Mammary epithelial cell (primary cell): Measurements from ENCODE around the gene NPEPPS.

Source experiments
- EZH2 ChIP-seq: IDR thresholded peaks from 2 replicates; pipeline ENCODE4 v1.6.1; 2012; ENCODE audit warnings: low read length, inconsistent platforms, borderline replicate concordance
- TF ChIP-seq, protein P1 (sequence below), 2 donors: IDR thresholded peaks in 1 of 2; conservative IDR thresholded peaks in 1 of 2; 2 replicates each; pipeline ENCODE4 v1.5.1; 2011 to 2012; ENCODE audit warnings: inconsistent platforms in 2 of 2, low read length in 2 of 2, mild to moderate bottlenecking in 2 of 2, control low read depth in 1 of 2, low read depth in 1 of 2; ENCODE audit not compliant: insufficient read depth in 1 of 2; ENCODE audit errors: extremely low read depth in 1 of 2

DNA sequence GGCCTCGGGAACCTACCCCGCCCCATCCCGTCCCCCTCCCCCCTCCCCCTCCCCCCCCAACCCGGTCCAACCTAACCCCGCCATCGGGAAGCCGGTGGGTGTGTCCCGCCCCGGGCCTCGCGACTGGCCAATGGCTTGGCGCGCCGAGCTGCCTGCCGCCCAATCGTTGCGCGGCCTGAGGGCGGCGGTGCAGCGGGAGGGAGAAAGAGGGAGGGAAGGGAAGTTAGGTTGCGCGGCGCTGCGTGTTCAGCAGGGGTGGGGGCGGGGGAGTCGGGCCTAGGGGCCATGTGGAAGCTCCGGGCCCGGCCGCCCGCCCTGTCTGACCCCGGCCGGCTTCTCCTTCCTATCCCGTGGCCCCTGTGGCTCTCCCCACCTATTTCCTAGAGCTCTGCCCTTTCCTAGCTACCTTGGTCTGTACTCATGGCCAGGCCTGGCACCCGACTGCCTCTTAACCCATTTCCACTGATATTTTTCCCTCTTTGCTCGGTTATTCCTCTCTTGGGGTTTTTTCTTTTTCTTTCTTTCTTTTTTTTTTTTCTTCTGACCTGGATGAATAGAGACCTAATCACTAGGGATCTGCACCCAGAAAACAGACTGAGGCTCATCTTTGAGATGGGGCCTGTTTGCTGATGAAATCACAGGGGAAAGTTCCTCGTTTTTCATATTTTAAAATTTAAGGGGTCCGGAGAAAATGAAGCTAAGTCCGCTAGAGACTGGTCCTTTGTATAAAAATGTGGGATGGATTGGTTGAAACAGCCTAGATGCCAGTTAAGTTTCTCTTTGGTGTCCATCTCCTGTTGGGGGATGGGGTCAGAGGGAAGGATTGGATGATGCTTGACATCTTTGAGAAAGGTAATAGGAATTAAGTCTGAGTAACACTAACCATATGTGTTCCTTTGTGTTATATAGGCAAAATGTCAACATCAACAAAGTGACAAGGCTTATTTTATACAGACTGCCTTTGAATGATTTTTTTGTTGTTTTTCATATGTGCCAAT lies 119.9 kb downstream of the NPEPPS start:
- TF ChIP-seq, protein P1, sequence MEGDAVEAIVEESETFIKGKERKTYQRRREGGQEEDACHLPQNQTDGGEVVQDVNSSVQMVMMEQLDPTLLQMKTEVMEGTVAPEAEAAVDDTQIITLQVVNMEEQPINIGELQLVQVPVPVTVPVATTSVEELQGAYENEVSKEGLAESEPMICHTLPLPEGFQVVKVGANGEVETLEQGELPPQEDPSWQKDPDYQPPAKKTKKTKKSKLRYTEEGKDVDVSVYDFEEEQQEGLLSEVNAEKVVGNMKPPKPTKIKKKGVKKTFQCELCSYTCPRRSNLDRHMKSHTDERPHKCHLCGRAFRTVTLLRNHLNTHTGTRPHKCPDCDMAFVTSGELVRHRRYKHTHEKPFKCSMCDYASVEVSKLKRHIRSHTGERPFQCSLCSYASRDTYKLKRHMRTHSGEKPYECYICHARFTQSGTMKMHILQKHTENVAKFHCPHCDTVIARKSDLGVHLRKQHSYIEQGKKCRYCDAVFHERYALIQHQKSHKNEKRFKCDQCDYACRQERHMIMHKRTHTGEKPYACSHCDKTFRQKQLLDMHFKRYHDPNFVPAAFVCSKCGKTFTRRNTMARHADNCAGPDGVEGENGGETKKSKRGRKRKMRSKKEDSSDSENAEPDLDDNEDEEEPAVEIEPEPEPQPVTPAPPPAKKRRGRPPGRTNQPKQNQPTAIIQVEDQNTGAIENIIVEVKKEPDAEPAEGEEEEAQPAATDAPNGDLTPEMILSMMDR (conservative IDR thresholded peaks at IDR 0.05 in 1 of 2, IDR thresholded peaks at IDR 0.05 in 1 of 2; ENCODE audit: extremely low read depth in 1 of 2, insufficient read depth in 1 of 2, low read depth in 1 of 2, low read length in 2 of 2), result no peak
- no peak for TF ChIP-seq EZH2
